ENCODE results near the gene SPRED2. TPM values are rescaled to one million over a fixed set of nuclear protein-coding genes. Genes with fewer than 3 reads are reported as not detected.

Gene SPRED2
- total and polyA plus RNA-seq, 2 of the 8 experiments (the other 6 are each of a cell fraction or from before 2014, with no cell fraction given), result 15.3 to 22.5 TPM

GRCh38 chr2:65339648-65340047 is 92.8 kb downstream of the SPRED2 start (continued):
- no peak for TF ChIP-seq CHD7 (IDR thresholded peaks at IDR 0.05; ENCODE audit: insufficient replicate concordance, low read length)
- no peak for TF ChIP-seq KDM4A (IDR thresholded peaks at IDR 0.05; ENCODE audit: low read depth, low read length, severe bottlenecking)
- TF ChIP-seq YY1 (IDR thresholded peaks at IDR 0.05; ENCODE audit: low read depth, low read length), result no peak
- TF ChIP-seq PHF8 (conservative IDR thresholded peaks at IDR 0.05; ENCODE audit: low read depth, low read length), result no peak
- no peak for TF ChIP-seq SP1 (IDR thresholded peaks at IDR 0.05; ENCODE audit: low read depth, low read length)
- TF ChIP-seq NRF1 (IDR thresholded peaks at IDR 0.05; ENCODE audit: low read depth, low read length), result no peak
- TF ChIP-seq CHD1 (IDR thresholded peaks at IDR 0.05; ENCODE audit: low read depth, low read length), result no peak
- no peak for TF ChIP-seq SP2 (IDR thresholded peaks at IDR 0.05; ENCODE audit: low read length)
- TF ChIP-seq TAF1 (IDR thresholded peaks at IDR 0.05; ENCODE audit: low read depth, low read length), result no peak
- no peak for TF ChIP-seq TEAD4 (IDR thresholded peaks at IDR 0.05; ENCODE audit: low read depth, low read length)
- TF ChIP-seq EGR1 (IDR thresholded peaks at IDR 0.05; ENCODE audit: borderline replicate concordance, low read depth, low read length), result no peak
- TF ChIP-seq KDM5A (IDR thresholded peaks at IDR 0.05; ENCODE audit: low read length), result no peak
- TF ChIP-seq ZNF274 (IDR thresholded peaks at IDR 0.05; ENCODE audit: borderline replicate concordance, extremely low read depth, low read length), result no peak
- TF ChIP-seq CHD2 (IDR thresholded peaks at IDR 0.05; ENCODE audit: low read length), result no peak

All from H1 (cell line).